Activated CD8-positive, alpha-beta T cell treated with anti-CD3 and anti-CD28 coated beads for 36 hours (primary cell): Measurements from ENCODE around the gene CFC1. TPM values are rescaled to one million over a fixed set of nuclear protein-coding genes. Genes with fewer than 3 reads are reported as not detected.
A peak's percentile ranks its signal among the peaks of the same experiment; 100 is the strongest.
"Not testable (repeated sequence)": the region's sequence is repeated elsewhere in the genome, so short reads cannot be mapped to it uniquely, and the experiment has no call there.

Experiments
- ATAC-seq: fragments of 200-7000 bp; cut with Tn5 transposase; one replicate; pipeline ENCODE4 v1.10.0; 2021; ENCODE audit warnings: mild to moderate bottlenecking, moderate library complexity
- CTCF ChIA-PET: fragments of 350-600 bp; sonication (Branson Sonifier 250); formaldehyde crosslinking; loops from one replicate; lab custom pipeline; 2021; ENCODE audit warnings: antibody characterized with exemption; lab: Charles Lee
- POLR2A ChIA-PET: fragments of 350-600 bp; sonication (Branson Sonifier 250); formaldehyde crosslinking; loops from one replicate; lab custom pipeline; 2021; ENCODE audit warnings: antibody characterized with exemption; lab: Charles Lee
- DNase-seq: peaks from one replicate; pipeline ENCODE4 v3.0.0-alpha.2; 2020
- H3K27ac Mint-ChIP-seq: one replicate; pipeline ENCODE4 v1.8.0; 2021; ENCODE audit warnings: mild to moderate bottlenecking, mixed read lengths
- H3K27me3 Mint-ChIP-seq: one replicate; pipeline ENCODE4 v1.8.0; 2021; ENCODE audit warnings: mixed read lengths
- H3K36me3 Mint-ChIP-seq: one replicate; pipeline ENCODE4 v1.8.0; 2021; ENCODE audit warnings: low read depth, mixed read lengths
- H3K4me1 Mint-ChIP-seq: one replicate; pipeline ENCODE4 v1.8.0; 2021; ENCODE audit warnings: low read depth, mixed read lengths
- H3K4me3 Mint-ChIP-seq: one replicate; pipeline ENCODE4 v1.8.0; 2021; ENCODE audit warnings: mild to moderate bottlenecking, moderate library complexity, mixed read lengths
- H3K9me3 Mint-ChIP-seq: one replicate; pipeline ENCODE4 v1.8.0; 2021; ENCODE audit warnings: mixed read lengths
- intact Hi-C: fragments of 100-400 bp; cut with micrococcal nuclease; formaldehyde crosslinking; loops from one replicate; pipeline ENCODE4 v1.10.0; 2022
- total RNA-seq, 2 experiments: library from RNA; stranded (reverse); gene quantifications; one replicate each; pipeline ENCODE4 v1.2.3, GENCODE V29; 2021

CFC1 gene
- total RNA-seq, 2 experiments from 2014 or later, result not detected

DNA sequence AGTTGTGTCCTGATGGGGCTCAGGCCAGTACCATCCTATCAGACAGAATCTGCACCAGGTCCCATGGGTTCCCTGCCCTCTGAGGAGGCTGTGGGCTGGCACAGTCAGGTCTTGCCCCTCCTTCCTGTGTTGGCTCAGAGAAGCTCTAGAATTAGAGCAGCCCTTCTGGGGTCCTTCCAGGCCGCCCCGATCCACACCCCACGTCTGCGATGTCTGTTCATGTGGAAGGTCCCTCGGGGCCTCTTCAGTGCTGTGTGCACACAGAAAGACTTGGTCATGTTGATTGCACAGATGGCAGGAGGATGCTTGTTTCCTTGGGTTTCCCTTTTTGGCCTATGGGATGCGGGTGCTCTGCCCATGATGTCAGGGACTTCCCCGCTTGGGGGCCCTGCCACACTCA is 20.3 kb downstream of the CFC1 start:
- H3K27me3 Mint-ChIP-seq, H3K9me3 Mint-ChIP-seq, intact Hi-C loops, CTCF ChIA-PET, H3K36me3 Mint-ChIP-seq, H3K4me3 Mint-ChIP-seq, POLR2A ChIA-PET, DNase-seq, ATAC-seq, H3K4me1 Mint-ChIP-seq, H3K27ac Mint-ChIP-seq: not testable (repeated sequence)

DNA sequence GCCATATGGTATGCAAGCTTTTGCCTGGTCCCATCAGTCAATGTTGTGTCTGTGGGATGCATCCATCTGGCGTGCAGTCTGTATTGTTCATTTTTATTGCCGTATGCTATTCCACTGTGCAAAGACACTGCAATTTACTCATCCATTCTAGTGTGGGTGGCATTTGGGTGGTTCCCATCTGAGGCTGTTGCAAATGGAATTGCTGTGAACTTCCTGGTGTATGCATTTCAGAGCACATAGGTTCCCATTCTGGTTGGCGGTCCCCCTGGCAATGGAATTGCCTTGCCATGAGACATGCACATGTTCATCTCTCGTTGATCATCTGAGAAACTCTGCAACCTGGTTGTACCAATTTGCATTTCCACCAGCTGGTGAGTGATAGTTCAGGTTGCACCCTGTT is 21.8 kb downstream of the CFC1 start:
- H3K36me3 Mint-ChIP-seq, H3K4me3 Mint-ChIP-seq, CTCF ChIA-PET, DNase-seq, H3K9me3 Mint-ChIP-seq, intact Hi-C loops, H3K4me1 Mint-ChIP-seq, ATAC-seq, POLR2A ChIA-PET, H3K27ac Mint-ChIP-seq, H3K27me3 Mint-ChIP-seq: not testable (repeated sequence)

DNA sequence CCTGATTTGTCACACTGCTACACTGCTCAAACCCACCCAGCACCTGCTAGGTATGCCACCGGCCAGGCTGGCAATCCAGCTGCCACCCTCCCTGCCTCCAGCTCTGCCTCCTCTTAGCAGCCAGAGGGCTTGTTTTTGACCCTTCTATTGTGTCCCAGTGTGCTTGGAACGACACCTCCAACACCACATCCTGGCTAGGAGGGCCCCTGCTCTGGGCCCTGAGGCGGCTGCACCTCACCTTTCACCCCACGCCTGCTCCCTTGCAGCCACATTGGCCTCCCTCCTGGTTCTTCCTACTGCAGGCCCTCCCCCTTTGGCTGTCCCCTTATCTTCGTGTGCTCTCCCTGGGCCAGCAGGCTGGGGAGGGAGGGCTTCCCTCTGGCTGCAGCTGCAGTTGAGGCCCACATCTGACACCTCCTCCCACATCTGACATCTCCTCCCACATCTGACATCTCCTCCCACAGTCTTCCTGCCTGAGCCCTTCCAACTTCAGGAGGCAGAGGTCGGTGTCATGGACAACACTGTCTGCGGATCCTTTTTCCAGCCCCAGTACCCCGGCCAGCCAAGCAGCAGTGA is 23.1 kb downstream of the CFC1 start:
- ATAC-seq, result peak; percentile 30
- CTCF ChIA-PET, H3K36me3 Mint-ChIP-seq, POLR2A ChIA-PET, H3K4me1 Mint-ChIP-seq, H3K9me3 Mint-ChIP-seq, H3K27ac Mint-ChIP-seq, H3K27me3 Mint-ChIP-seq, DNase-seq, intact Hi-C loops, H3K4me3 Mint-ChIP-seq: not testable (repeated sequence)

DNA sequence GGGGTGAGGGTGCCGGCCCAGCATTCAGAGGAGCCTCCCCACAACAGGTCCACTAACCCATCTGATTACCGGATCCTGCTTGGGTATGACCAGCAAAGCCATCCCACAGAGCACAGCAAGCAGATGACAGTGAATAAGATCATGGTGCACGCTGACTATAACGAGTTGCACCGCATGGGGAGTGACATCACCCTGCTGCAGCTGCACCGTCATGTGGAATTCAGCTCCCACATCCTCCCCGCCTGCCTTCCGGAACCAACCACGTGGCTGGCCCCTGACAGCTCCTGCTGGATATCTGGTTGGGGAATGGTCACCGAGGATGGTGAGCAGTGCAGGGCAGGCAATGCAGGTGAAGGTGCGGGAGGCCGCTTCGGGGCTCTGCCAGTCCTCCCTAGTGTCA is 25.1 kb downstream of the CFC1 start:
- CTCF ChIA-PET, POLR2A ChIA-PET: not testable (repeated sequence)

DNA sequence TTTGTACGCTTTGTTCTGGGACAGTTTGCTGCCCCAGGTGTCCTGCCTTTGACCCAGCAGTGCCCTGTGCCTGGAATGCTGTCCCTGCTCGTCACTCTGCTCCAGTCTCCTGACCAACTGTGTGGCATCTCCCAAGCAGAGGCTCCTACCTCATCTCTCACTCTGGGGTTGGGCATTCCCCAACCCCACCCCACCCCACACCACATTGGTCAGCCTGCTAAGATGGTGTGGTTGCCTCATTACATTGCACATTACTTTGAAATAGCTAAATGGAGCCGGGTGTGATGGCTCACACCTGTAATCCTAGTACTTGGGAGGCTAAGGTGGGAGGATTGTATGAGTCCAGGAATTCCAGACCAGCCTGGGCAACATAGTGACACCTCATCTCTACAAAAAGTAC is 27.4 kb downstream of the CFC1 start:
- H3K36me3 Mint-ChIP-seq, CTCF ChIA-PET, ATAC-seq, H3K9me3 Mint-ChIP-seq, intact Hi-C loops, H3K4me1 Mint-ChIP-seq, POLR2A ChIA-PET, H3K27me3 Mint-ChIP-seq, DNase-seq, H3K4me3 Mint-ChIP-seq, H3K27ac Mint-ChIP-seq: not testable (repeated sequence)

More for the DNA sequence above, 25.1 kb downstream of the CFC1 start:
- H3K27me3 Mint-ChIP-seq, H3K27ac Mint-ChIP-seq, DNase-seq, H3K9me3 Mint-ChIP-seq, H3K4me1 Mint-ChIP-seq, H3K4me3 Mint-ChIP-seq, intact Hi-C loops, H3K36me3 Mint-ChIP-seq, ATAC-seq: not testable (repeated sequence)

DNA sequence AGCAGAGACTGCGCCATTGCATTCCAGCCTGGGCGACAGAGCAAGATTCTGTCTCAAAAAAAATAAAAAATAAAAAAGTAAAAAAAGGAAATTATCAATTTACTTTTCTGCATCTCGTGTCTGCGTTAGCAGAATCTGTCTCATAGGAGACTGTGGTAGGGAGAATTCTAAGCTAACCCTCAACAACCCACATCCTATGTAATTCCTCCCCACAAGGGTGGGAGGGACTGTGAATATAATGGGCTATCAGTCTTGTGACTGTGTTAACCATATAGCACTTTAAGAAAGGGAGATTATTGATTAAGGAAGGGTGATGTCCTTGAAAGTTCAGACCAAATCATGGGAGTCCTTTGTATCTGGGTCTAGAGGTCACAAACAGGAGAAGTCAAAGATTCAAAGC is 33.2 kb downstream of the CFC1 start:
- POLR2A ChIA-PET, H3K4me1 Mint-ChIP-seq: not testable (repeated sequence)

DNA sequence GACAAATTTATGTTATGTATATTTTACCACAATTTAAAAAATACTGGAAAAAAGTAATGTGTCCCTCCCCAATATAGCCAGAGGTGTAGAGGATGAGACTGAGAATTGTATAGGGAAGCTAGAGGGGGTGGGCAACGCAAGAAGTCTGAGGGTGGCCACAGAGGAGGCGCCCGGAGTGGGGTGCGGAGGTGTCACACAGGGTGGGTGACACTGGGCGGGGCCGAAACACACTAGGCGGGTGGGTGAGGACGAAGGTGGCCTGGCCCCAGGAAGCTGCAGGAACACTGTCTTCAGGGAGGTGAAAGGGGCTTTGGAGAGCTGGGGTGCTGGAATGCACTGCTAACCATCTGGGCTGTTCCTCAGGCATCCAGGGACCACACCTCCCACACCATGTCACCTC is 42.9 kb downstream of the CFC1 start:
- H3K27ac Mint-ChIP-seq, DNase-seq, POLR2A ChIA-PET, H3K4me1 Mint-ChIP-seq, H3K36me3 Mint-ChIP-seq, CTCF ChIA-PET, intact Hi-C loops, ATAC-seq, H3K4me3 Mint-ChIP-seq, H3K27me3 Mint-ChIP-seq, H3K9me3 Mint-ChIP-seq: not testable (repeated sequence)

More for the DNA sequence above, 33.2 kb downstream of the CFC1 start:
- CTCF ChIA-PET, H3K4me3 Mint-ChIP-seq, intact Hi-C loops, H3K36me3 Mint-ChIP-seq, DNase-seq, H3K27ac Mint-ChIP-seq, H3K9me3 Mint-ChIP-seq, ATAC-seq, H3K27me3 Mint-ChIP-seq: not testable (repeated sequence)

DNA sequence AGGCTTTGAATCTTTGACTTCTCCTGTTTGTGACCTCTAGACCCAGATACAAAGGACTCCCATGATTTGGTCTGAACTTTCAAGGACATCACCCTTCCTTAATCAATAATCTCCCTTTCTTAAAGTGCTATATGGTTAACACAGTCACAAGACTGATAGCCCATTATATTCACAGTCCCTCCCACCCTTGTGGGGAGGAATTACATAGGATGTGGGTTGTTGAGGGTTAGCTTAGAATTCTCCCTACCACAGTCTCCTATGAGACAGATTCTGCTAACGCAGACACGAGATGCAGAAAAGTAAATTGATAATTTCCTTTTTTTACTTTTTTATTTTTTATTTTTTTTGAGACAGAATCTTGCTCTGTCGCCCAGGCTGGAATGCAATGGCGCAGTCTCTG is 45.2 kb downstream of the CFC1 start:
- CTCF ChIA-PET, intact Hi-C loops, H3K4me1 Mint-ChIP-seq, ATAC-seq, DNase-seq, H3K27me3 Mint-ChIP-seq, H3K4me3 Mint-ChIP-seq, H3K36me3 Mint-ChIP-seq, H3K9me3 Mint-ChIP-seq, POLR2A ChIA-PET, H3K27ac Mint-ChIP-seq: not testable (repeated sequence)

DNA sequence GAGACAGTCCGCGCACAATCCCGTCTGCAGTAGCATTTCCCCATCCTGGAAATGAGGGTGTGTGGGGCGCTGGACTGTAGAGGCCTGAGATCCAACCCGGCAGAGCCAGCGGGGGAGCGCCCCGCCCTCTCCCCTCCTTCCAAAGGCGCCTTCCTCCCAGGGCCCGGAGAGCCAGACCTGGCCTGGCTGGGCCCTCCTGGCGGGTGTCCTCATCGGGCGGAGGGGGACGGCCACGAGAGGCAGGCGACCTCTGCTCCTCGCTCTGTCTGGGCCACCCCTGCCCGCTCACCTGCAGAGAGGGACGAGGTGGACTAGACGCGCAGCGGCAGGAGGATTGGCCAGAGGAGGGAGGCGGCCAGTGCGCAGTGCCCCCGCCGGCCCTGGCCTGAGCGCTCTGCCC is 49.9 kb downstream of the CFC1 start:
- H3K4me1 Mint-ChIP-seq, H3K27me3 Mint-ChIP-seq, intact Hi-C loops, H3K27ac Mint-ChIP-seq, H3K9me3 Mint-ChIP-seq, POLR2A ChIA-PET, H3K4me3 Mint-ChIP-seq, H3K36me3 Mint-ChIP-seq, CTCF ChIA-PET, ATAC-seq, DNase-seq: not testable (repeated sequence)

DNA sequence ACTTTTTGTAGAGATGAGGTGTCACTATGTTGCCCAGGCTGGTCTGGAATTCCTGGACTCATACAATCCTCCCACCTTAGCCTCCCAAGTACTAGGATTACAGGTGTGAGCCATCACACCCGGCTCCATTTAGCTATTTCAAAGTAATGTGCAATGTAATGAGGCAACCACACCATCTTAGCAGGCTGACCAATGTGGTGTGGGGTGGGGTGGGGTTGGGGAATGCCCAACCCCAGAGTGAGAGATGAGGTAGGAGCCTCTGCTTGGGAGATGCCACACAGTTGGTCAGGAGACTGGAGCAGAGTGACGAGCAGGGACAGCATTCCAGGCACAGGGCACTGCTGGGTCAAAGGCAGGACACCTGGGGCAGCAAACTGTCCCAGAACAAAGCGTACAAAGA is 51.0 kb downstream of the CFC1 start:
- H3K27me3 Mint-ChIP-seq, ATAC-seq, H3K9me3 Mint-ChIP-seq, intact Hi-C loops, H3K4me3 Mint-ChIP-seq, DNase-seq, CTCF ChIA-PET, H3K27ac Mint-ChIP-seq, H3K4me1 Mint-ChIP-seq, POLR2A ChIA-PET, H3K36me3 Mint-ChIP-seq: not testable (repeated sequence)

DNA sequence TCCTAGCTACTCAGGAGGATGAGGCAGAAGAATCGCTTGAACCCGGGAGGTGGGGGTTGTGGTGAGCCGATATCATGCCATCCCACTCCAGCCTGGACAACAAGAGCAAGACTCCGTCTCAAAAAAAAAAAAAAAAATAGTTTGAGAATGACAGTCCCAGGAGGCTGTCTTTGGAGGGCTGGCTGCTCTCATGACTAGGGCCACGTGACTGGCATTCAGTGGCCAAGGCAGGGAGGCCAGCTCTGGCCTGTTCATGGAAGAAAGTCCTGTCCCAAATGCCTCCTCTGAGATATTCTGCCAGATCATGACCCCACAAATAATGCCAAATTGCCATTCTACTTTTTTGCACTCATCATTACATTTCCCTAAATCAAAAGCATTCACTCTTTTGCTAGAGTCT is 54.4 kb downstream of the CFC1 start:
- CTCF ChIA-PET, H3K9me3 Mint-ChIP-seq, H3K4me1 Mint-ChIP-seq, H3K27ac Mint-ChIP-seq, ATAC-seq, DNase-seq, H3K4me3 Mint-ChIP-seq, POLR2A ChIA-PET, H3K27me3 Mint-ChIP-seq, intact Hi-C loops, H3K36me3 Mint-ChIP-seq: not testable (repeated sequence)

DNA sequence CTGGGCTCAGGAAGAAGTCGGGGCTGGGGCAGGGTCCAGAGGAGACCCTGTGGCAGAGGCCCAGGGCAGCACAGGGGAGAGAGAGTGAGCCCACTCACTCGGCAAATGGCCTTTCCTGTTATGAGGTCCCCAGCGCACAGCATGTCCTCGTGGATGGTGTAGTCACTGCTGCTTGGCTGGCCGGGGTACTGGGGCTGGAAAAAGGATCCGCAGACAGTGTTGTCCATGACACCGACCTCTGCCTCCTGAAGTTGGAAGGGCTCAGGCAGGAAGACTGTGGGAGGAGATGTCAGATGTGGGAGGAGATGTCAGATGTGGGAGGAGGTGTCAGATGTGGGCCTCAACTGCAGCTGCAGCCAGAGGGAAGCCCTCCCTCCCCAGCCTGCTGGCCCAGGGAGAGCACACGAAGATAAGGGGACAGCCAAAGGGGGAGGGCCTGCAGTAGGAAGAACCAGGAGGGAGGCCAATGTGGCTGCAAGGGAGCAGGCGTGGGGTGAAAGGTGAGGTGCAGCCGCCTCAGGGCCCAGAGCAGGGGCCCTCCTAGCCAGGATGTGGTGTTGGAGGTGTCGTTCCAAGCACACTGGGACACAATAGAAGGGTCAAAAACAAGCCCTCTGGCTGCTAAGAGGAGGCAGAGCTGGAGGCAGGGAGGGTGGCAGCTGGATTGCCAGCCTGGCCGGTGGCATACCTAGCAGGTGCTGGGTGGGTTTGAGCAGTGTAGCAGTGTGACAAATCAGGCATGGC is 55.4 kb downstream of the CFC1 start:
- ATAC-seq, result peak; percentile 55
- H3K4me3 Mint-ChIP-seq, H3K27ac Mint-ChIP-seq, intact Hi-C loops, H3K27me3 Mint-ChIP-seq, H3K4me1 Mint-ChIP-seq, H3K9me3 Mint-ChIP-seq, CTCF ChIA-PET, DNase-seq, POLR2A ChIA-PET, H3K36me3 Mint-ChIP-seq: not testable (repeated sequence)
